ENCODE data around the gene ATG13.
A peak's percentile ranks its signal among the peaks of the same experiment; 100 is the strongest.

ATG13 gene

DNA sequence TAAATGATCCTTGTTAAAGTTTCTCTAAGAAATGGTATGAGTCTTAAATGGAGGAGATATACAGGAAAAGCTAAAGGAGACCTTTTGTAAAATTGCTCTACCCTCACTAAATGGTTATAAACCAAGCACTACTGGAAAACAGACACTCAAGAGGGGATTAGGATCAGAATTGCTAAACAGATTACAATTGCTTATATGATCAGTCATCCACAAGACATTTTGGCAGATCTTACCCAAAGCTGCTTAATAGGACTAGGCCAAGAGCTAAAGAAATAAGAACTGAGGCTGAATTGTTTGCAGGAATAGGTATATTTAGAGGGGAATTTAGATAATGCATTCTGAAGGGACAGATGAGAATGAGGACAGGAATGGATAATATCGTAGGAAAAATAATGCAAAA is 9.8 kb upstream of the ATG13 start:
- no peak overlapping the region for H3K4me3 ChIP-seq (replicated peaks; ENCODE audit: low read depth, low read length)
- no peak for DNase-seq (ENCODE audit: low read depth)
- TF ChIP-seq, protein P1, sequence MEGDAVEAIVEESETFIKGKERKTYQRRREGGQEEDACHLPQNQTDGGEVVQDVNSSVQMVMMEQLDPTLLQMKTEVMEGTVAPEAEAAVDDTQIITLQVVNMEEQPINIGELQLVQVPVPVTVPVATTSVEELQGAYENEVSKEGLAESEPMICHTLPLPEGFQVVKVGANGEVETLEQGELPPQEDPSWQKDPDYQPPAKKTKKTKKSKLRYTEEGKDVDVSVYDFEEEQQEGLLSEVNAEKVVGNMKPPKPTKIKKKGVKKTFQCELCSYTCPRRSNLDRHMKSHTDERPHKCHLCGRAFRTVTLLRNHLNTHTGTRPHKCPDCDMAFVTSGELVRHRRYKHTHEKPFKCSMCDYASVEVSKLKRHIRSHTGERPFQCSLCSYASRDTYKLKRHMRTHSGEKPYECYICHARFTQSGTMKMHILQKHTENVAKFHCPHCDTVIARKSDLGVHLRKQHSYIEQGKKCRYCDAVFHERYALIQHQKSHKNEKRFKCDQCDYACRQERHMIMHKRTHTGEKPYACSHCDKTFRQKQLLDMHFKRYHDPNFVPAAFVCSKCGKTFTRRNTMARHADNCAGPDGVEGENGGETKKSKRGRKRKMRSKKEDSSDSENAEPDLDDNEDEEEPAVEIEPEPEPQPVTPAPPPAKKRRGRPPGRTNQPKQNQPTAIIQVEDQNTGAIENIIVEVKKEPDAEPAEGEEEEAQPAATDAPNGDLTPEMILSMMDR (IDR thresholded peaks at IDR 0.05; ENCODE audit: low read length, missing control alignments), result no peak

- H3K4me3 ChIP-seq (replicated peaks; ENCODE audit: low read depth, low read length), result no peak overlapping the region
- TF ChIP-seq, protein P1 (IDR thresholded peaks at IDR 0.05; ENCODE audit: low read length, missing control alignments), result no peak
- DNase-seq (ENCODE audit: low read depth), result no peak
Observed at GRCh38 chr11:46609386-46609785, 8.0 kb upstream of the ATG13 start.

DNA sequence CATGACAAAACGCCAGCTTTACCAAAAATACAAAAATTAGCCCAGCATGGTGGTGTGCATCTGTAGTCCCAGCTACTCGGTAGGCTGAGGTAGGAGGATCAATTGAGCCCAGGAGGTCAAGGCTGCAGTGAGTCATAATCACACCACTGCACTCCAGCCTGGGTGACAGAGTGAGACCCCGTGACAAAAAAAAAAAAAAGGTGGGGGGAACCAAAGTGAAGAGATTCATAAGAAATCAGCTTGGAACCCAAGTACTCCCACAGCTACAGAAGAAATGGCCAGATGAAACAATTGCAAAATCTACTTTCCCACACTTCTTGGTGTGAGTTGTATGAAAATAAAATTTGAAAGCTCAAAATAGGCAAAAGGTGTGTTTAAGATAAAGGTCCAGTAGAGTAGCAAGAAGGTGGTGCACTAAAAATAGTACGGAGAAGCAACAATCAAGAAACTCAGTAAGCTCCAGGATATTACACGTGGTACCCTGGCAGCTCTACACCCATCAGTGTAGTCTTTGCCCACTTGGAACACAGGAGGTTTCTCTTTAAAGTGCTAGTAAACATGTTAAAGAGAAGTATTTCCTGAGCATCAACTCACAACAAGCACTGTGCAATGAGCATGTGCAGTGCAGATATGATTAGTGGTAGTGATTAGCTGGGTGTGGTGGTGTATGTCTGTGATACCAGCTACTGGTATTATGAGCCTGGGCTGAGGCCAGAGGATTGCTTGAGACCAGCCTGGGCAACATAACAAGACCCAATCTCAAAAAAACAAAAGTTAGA is 5.6 kb upstream of the ATG13 start:
- H3K4me3 ChIP-seq (replicated peaks; ENCODE audit: low read depth, low read length), result no peak overlapping the region
- no peak for DNase-seq (ENCODE audit: low read depth)
- TF ChIP-seq, protein P1 (IDR thresholded peaks at IDR 0.05; ENCODE audit: low read length, missing control alignments), result no peak

GRCh38 chr11:46612326-46612725 is 5.0 kb upstream of the ATG13 start:
- TF ChIP-seq, protein P1 (IDR thresholded peaks at IDR 0.05; ENCODE audit: low read length, missing control alignments), result no peak
- H3K4me3 ChIP-seq (replicated peaks; ENCODE audit: low read depth, low read length), result no peak overlapping the region
- no peak for DNase-seq (ENCODE audit: low read depth)

DNA sequence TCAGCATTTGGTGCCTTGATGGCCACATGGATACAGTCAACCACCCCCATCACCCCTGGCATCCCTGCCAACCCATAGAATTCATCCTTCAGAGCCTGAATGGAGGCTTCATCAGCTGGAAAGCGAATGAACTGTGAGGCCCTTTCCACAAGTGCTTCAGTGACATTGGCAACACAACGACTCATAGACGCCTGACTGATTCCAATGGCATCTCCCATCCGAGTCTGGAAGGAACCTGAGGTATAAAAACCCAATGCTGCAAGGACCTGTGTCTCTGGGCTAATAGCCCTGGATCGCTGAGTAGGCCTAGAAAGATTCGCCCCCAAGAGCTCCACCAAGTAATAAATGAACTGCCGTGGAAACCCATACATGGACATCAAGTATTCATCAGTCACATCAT is 1.6 kb upstream of the ATG13 start:
- TF ChIP-seq, protein P1 (IDR thresholded peaks at IDR 0.05; ENCODE audit: low read length, missing control alignments), result no peak
- no peak overlapping the region for H3K4me3 ChIP-seq (replicated peaks; ENCODE audit: low read depth, low read length)
- no peak for DNase-seq (ENCODE audit: low read depth)

GRCh38 chr11:46616551-46617133 is 711 bp upstream of the ATG13 start:
- DNase-seq (ENCODE audit: low read depth), result peak; percentile 28
- TF ChIP-seq, protein P1 (IDR thresholded peaks at IDR 0.05; ENCODE audit: low read length, missing control alignments), result no peak
- peak overlapping the region; percentile 100 for H3K4me3 ChIP-seq (replicated peaks; ENCODE audit: low read depth, low read length)

- peak overlapping the region; percentile 100 for H3K4me3 ChIP-seq (replicated peaks; ENCODE audit: low read depth, low read length)
- TF ChIP-seq, protein P1 (IDR thresholded peaks at IDR 0.05; ENCODE audit: low read length, missing control alignments), result no peak
- DNase-seq (ENCODE audit: low read depth), result no peak
Observed at GRCh38 chr11:46617972-46618314, 590 bp downstream of the ATG13 start.
